Measurements from ENCODE around the gene PLVAP.

The PLVAP gene

GRCh38 chr19:17406046-17406886 lies 29.1 kb upstream of the PLVAP start:
- Histone ChIP-seq H3K4me1 (no peaks in the 10 kb centered on the region), H3K79me2 (no peaks in the 10 kb centered on the region), H3K9me3 (ENCODE audit: control insufficient read depth, low read length) (no peaks in the 10 kb centered on the region), H3K36me3 (ENCODE audit: control insufficient read depth, insufficient read depth, low read length) (no peaks in the 10 kb centered on the region), H3K27ac (peak overlapping the region; percentile 69), H3K4me3 (ENCODE audit: low read depth, low read length) (peak overlapping the region; percentile 12), H3K9ac (no peak overlapping the region), H3K4me2 (ENCODE audit: low read length) (peak overlapping the region; percentile 3), H3K27me3 (ENCODE audit: control insufficient read depth, insufficient read depth, low read length) (no peaks in the 10 kb centered on the region), H2AFZ (no peak overlapping the region)
- no peak for TF ChIP-seq CTCF (IDR thresholded peaks at IDR 0.05)

- H3K9ac ChIP-seq, result no peak within 1 kb of the TSS
- H3K36me3 ChIP-seq (ENCODE audit: control insufficient read depth, insufficient read depth, low read length), result no peaks in the 10 kb centered on the region
- no peak for TF ChIP-seq CTCF (IDR thresholded peaks at IDR 0.05)
- no peak within 1 kb of the TSS for H2AFZ ChIP-seq
- H3K27me3 ChIP-seq (ENCODE audit: control insufficient read depth, insufficient read depth, low read length), result no peaks in the 10 kb centered on the region
- H3K27ac ChIP-seq, result peak within 1 kb of the TSS; percentile 69
- peak within 1 kb of the TSS; percentile 36 for H3K4me3 ChIP-seq (ENCODE audit: low read depth, low read length)
- no peaks in the 10 kb centered on the region for H3K4me1 ChIP-seq
- H3K9me3 ChIP-seq (ENCODE audit: control insufficient read depth, low read length), result no peaks in the 10 kb centered on the region
- peak within 1 kb of the TSS; percentile 30 for H3K4me2 ChIP-seq (ENCODE audit: low read length)
- H3K79me2 ChIP-seq, result no peaks in the 10 kb centered on the region
Measured at GRCh38 chr19:17405250-17406045, 28.3 kb upstream of the PLVAP start, which contains the start of gene BST2. BST2 (minus strand) TSS chr19:17405630; CDS start chr19:17405575, 55 bp downstream.

GRCh38 chr19:17404621-17405249 lies 27.6 kb upstream of the PLVAP start:
- Histone ChIP-seq H3K9me3 (ENCODE audit: control insufficient read depth, low read length) (no peaks in the 10 kb centered on the region), H3K27ac (no peak overlapping the region), H3K4me2 (ENCODE audit: low read length) (peak overlapping the region; percentile 30), H2AFZ (no peak overlapping the region), H3K9ac (no peak overlapping the region), H3K4me1 (no peaks in the 10 kb centered on the region), H3K36me3 (ENCODE audit: control insufficient read depth, insufficient read depth, low read length) (no peaks in the 10 kb centered on the region), H3K79me2 (no peaks in the 10 kb centered on the region), H3K27me3 (ENCODE audit: control insufficient read depth, insufficient read depth, low read length) (no peaks in the 10 kb centered on the region), H3K4me3 (ENCODE audit: low read depth, low read length) (peak overlapping the region; percentile 36)
- no peak for TF ChIP-seq CTCF (IDR thresholded peaks at IDR 0.05)

GRCh38 chr19:17404015-17404414 lies 26.9 kb upstream of the PLVAP start:
- no peak overlapping the region for H3K4me3 ChIP-seq (ENCODE audit: low read depth, low read length)
- H2AFZ ChIP-seq, result no peak overlapping the region
- H3K36me3 ChIP-seq (ENCODE audit: control insufficient read depth, insufficient read depth, low read length), result no peaks in the 10 kb centered on the region
- H3K27ac ChIP-seq, result no peak overlapping the region
- H3K4me1 ChIP-seq, result no peaks in the 10 kb centered on the region
- no peaks in the 10 kb centered on the region for H3K79me2 ChIP-seq
- H3K9ac ChIP-seq, result no peak overlapping the region
- no peaks in the 10 kb centered on the region for H3K27me3 ChIP-seq (ENCODE audit: control insufficient read depth, insufficient read depth, low read length)
- H3K9me3 ChIP-seq (ENCODE audit: control insufficient read depth, low read length), result no peaks in the 10 kb centered on the region
- TF ChIP-seq CTCF (IDR thresholded peaks at IDR 0.05), result no peak
- H3K4me2 ChIP-seq (ENCODE audit: low read length), result peak overlapping the region; percentile 30
